Spinal cord (tissue), 10 donors: Measurements from ENCODE around the gene DIP2B. TPM values are rescaled to one million over a fixed set of nuclear protein-coding genes. Genes with fewer than 3 reads are reported as not detected.

Experiments used
- DNase-seq, 6 donors: peaks; one replicate each; pipeline versions ENCODE4 v3.0.0 to v3.0.0-alpha.2; 2013 to 2015; ENCODE audit warnings: low spot score in 6 of 6, low read depth in 4 of 6
- H3K27ac ChIP-seq: one replicate; pipeline ENCODE4 v1.5.1; 2013; ENCODE audit warnings: low read depth, low read length, control low read depth
- H3K27me3 ChIP-seq: one replicate; pipeline ENCODE4 v1.6.1; 2013; ENCODE audit warnings: low read length; ENCODE audit not compliant: control insufficient read depth, insufficient read depth
- H3K36me3 ChIP-seq: one replicate; pipeline ENCODE4 v1.6.1; 2013; ENCODE audit warnings: low read length; ENCODE audit not compliant: control insufficient read depth, insufficient read depth
- H3K4me1 ChIP-seq: one replicate; pipeline ENCODE4 v1.6.1; 2013; ENCODE audit warnings: low read length; ENCODE audit not compliant: control insufficient read depth, insufficient read depth
- H3K4me3 ChIP-seq: one replicate; pipeline ENCODE4 v1.5.1; 2013; ENCODE audit warnings: low read depth, low read length, control low read depth
- H3K9me3 ChIP-seq: one replicate; pipeline ENCODE4 v1.6.1; 2013; ENCODE audit warnings: low read length; ENCODE audit not compliant: control insufficient read depth, insufficient read depth
- WGBS: methylation state at CpG from one replicate; pipeline ENCODE4 v1.1.5; 2013; ENCODE audit warnings: missing lambda C conversion rate; ENCODE audit not compliant: insufficient coverage; 5-methylcytosine and 5-hydroxymethylcytosine counted together
- polyA plus RNA-seq, 2 donors: library from polyadenylated mRNA; unstranded; fragments of 120-200 nt; gene quantifications; one replicate each; pipeline ENCODE4 v1.2.1, GENCODE V29; 2013; ENCODE audit not compliant: insufficient read length in 2 of 2
- small RNA-seq: library from RNA; depleted of rRNA; stranded (forward); fragments of <200 nt; gene quantifications from one replicate; pipeline ENCODE3, GENCODE V24; 2014; ENCODE audit warnings: low replicate concordance
- total RNA-seq, 2 donors: library from RNA; depleted of rRNA in 1 of 2; stranded (reverse); fragments of 120-200 nt in 1 of 2; fragments of >200 nt in 1 of 2; gene quantifications; one replicate each; pipeline versions ENCODE4 v1.2.3 to v1.2.4, GENCODE V29; 2013 to 2014
- donor health status: healthy.

The DIP2B gene
- total and polyA plus RNA-seq, 4 donors: 41.8 to 90.8 (median 54.0) TPM

- H3K27me3 ChIP-seq: no peaks in the 10 kb centered on the region
- DNase-seq: no peak
- 100% methylated on average over 2 of the region's 3 CpGs for WGBS
Observed at GRCh38 chr12:50788561-50788960, 283.8 kb downstream of the DIP2B start.

GRCh38 chr12:50790081-50790480, 285.3 kb downstream of the DIP2B start:
- WGBS: no CpG with 5 or more reads among the region's 5 CpGs
- Histone ChIP-seq H3K9me3 (no peaks in the 10 kb centered on the region), H3K4me3 (no peak overlapping the region), H3K27me3 (no peaks in the 10 kb centered on the region), H3K4me1 (no peaks in the 10 kb centered on the region), H3K36me3 (peaks cover 4% of the 10 kb centered on the region), H3K27ac (no peak overlapping the region)
- DNase-seq: no peak

More at GRCh38 chr12:50788561-50788960, 283.8 kb downstream of the DIP2B start:
- H3K4me3 ChIP-seq: no peak overlapping the region
- H3K36me3 ChIP-seq: peaks cover 4% of the 10 kb centered on the region
- no peaks in the 10 kb centered on the region for H3K4me1 ChIP-seq
- H3K9me3 ChIP-seq: no peaks in the 10 kb centered on the region
- H3K27ac ChIP-seq: no peak overlapping the region

Small RNAs within 50 kb of the gene (small RNA-seq; reads per million reads assigned to genes)
- not detected for gene RF00019
- gene RNU6-238P: not detected
- not detected for gene RNU6-769P

Other genes with a start within 250 kb of the DIP2B start
- 10 to 100 TPM; 51.9 to 77.7 TPM for gene LIMA1, start 221.5 kb upstream of the DIP2B start, total RNA-seq
- gene LIMA1, start 221.5 kb upstream of the DIP2B start, polyA plus RNA-seq: 10 to 100 TPM; 49.3 to 60.2 TPM
- not detected for gene FAM186A, start 108.4 kb upstream of the DIP2B start, total RNA-seq
- under 1 TPM; 0.29 to 0.54 TPM for gene FAM186A, start 108.4 kb upstream of the DIP2B start, polyA plus RNA-seq
- 10 to 100 TPM; 31.9 to 87.6 TPM for gene LARP4, start 104.1 kb upstream of the DIP2B start, total RNA-seq
- 10 to 100 TPM; 19.8 to 25.6 TPM for gene LARP4, start 104.1 kb upstream of the DIP2B start, polyA plus RNA-seq